GM10248 (cell line): ENCODE measurements around the gene NPL.

Experiments used
- CTCF ChIA-PET: fragments of 300-600 bp; sonication (Branson Sonifier 250); formaldehyde crosslinking; extraction: SDS; loops from one replicate; lab custom pipeline; 2021; ENCODE audit warnings: antibody characterized with exemption; lab: Yijun Ruan, JAX
- POLR2A ChIA-PET: fragments of 350-650 bp; sonication (Branson Sonifier 250); formaldehyde crosslinking; extraction: SDS; loops from one replicate; lab custom pipeline; 2020; ENCODE audit warnings: antibody characterized with exemption; lab: Yijun Ruan, JAX
- DNase-seq: peaks from one replicate; pipeline ENCODE4 v3.0.0; 2012; ENCODE audit errors: extremely low spot score
- CTCF ChIP-seq: IDR thresholded peaks from 2 replicates; pipeline ENCODE4 v1.5.1; 2012; ENCODE audit warnings: mild to moderate bottlenecking, low read depth; ENCODE audit errors: extremely low read depth, missing control alignments, control extremely low read depth

The NPL gene

DNA sequence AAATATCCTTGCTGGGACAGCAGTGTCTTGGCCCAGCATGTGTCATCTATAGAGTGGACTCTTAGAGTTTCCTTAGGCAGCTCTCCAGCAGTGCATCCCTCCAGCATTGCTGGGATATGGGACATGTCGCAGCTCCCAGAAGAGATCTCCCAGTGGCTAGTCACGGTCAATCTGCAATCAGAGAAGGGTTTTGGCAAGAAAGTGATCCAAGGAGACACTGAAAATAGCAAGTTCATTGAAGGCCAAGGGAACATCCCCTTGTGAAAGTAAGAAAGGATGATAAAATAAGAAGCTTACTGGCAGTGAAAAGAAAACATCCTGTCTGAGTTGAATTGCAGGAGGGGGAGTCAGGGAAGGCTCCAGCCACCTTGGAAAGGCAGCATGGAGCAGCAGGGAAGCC, 19.3 kb upstream of the NPL start:
- CTCF ChIA-PET, result interaction anchor here (1.0 to 14.7 kb wide), 6 partner anchors 14 to 174 kb away, joined by 3 to 132 read pairs (median 6); no protein-coding TSS in a partner anchor
- POLR2A ChIA-PET, result no interaction called here
- TF ChIP-seq CTCF, result no peak
- DNase-seq, result no peak

DNA sequence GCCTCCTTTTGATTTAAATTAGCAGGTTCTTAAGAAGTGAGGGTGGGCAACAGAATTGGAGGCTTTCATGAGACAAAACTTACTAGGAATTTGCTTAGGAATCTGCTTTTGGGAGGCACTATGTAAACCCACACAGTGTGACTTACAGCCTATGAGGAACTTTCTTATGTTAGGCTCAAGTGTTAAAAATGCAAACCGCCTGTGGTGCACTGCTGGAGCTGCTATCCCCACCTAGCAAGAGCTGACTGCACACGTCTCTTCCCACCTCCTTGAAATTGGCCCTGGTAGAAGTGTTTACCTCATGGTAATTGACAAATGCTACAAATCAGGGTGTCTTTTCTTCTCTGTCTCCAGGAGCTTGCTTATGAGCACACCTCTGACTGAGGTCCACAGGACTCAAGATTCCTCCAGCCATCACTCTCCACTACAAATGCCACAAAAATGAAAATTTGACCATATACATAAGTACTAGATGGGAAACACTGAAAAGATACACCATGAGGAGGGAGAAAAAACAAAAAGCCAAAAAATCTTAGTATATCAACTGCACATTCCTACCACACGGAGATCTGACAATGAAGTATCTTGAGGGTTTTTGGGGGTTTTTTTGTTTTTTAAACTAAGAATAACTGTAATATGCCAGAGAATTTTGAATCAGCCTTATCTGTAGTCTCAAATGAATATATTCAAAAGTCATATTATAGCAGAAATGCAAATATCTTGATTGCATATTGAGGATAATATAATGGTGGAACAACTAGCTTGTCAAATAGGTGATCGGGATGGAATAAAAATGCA, 18.2 kb upstream of the NPL start:
- no peak for DNase-seq
- POLR2A ChIA-PET, result no interaction called here
- CTCF ChIA-PET, result interaction anchor here (1.0 to 14.7 kb wide), 7 partner anchors 8 to 183 kb away, joined by 3 to 132 read pairs (median 5); partner anchors contain the start of gene RNASEL
- TF ChIP-seq CTCF, result no peak

GRCh38 chr1:182777386-182777785, 12.2 kb upstream of the NPL start:
- DNase-seq, result no peak
- ChIA-PET CTCF (no interaction called here), POLR2A (no interaction called here)
- TF ChIP-seq CTCF, result no peak

DNA sequence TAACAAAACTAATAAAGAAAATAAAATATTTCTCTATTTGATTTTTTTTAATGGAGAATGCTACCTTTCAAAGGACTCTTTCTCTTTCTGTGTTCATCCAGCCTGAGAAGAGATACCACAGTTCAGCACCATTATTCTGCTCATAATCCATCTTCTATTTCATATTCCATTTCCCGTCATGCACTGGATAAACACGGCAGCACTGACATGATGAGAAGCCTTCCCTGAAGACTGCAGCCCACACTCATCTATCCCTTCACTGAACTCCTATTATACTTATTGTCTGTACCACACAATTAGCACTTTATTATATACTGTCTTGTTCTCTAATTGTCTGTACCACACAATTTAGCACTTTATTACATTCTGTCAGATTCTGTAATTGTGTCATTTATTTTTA, 10.7 kb upstream of the NPL start:
- ChIA-PET CTCF (interaction anchor here (1.0 kb wide), 1 partner anchor 184 kb away, joined by 3 read pairs; no protein-coding TSS in a partner anchor), POLR2A (no interaction called here)
- DNase-seq, result no peak

DNA sequence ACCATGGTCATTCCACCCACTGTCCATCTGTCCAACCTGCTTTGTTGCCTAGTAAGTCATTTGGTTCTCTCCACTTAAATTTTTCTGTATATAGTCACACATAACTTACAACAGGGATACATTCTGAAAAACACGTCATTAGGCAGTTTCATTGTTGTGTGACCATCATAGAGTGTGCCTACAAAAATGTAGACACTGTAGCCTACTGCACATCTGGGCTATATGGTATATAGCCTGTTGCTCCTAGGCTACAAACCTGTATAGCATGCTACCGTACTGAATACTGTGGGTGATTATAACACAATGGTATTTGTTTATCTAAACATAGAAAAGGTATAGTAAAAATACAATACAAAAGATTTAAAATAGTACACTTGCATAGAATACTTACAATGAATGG, 10.0 kb upstream of the NPL start:
- ChIA-PET CTCF (interaction anchor here (13.8 kb wide), 1 partner anchor 177 kb away, joined by 1252 read pairs; the partner anchor contains the start of genes RGS16 and RNASEL), POLR2A (no interaction called here)
- no peak for DNase-seq

More for the DNA sequence above, 10.7 kb upstream of the NPL start:
- TF ChIP-seq CTCF, result no peak

More for the DNA sequence above, 10.0 kb upstream of the NPL start:
- TF ChIP-seq CTCF, result no peak
